GM19025 (cell line): ENCODE measurements around the gene CLTRN.
"Not testable (repeated sequence)": the region's sequence is repeated elsewhere in the genome, so short reads cannot be mapped to it uniquely, and the experiment has no call there.

Experiments used
- ATAC-seq: cut with Tn5 transposase; IDR thresholded peaks from one replicate; pipeline ENCODE4 v1.9.1; 2021; ENCODE audit warnings: mild to moderate bottlenecking, low read depth, moderate library complexity; ENCODE audit not compliant: unreplicated experiment

CLTRN gene

DNA sequence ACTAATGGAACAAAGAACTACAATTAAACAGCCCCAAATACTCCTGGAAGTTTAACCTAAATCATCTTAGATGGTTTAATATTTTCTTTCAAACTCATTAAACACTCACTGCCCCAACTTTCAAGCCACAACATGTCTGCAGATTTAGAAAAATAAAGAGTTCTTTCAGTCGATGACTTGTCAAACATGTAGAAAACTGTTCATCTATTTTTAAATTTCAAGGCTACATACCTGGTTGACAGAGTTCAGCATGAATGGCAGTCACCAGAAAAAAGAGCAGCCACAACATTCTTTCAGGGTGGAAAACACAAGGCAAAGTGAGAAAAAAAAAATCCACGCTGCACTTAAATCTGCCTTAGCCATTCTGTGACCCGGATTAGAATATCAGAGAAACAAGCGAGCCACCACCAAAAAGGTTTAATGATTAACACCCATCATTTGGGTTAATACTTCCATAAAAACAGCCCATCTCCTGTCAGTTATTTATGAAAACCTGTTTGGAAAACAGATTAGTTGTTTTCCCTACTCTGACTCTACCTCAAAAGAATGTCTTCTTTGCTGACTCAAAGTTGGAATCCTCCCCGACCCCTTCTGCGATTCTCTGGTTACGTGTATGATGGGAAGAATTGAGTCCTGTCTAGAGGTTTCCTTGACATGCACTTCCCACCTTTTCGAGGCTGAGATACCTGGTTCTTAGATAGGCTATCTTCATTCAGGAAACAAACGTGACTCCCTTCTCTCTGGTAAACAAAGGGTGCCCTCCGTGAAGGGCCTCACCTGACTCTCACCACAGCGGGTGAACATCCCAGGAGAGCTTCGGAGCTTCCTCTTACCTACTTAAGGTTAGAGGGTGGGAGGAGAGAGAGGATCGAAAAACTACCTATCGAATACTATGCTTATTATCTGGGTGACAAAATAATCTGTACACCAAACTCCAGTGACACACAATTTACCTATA lies at the start of gene CLTRN:
TSS of gene CLTRN (minus strand) at position 319 of the 958 bp plus-strand sequence. CDS start at position 289, 30 bp downstream.
- no peak for ATAC-seq

GRCh38 chrX:15704273-15704672 lies 39.7 kb upstream of the CLTRN start:
- not testable (repeated sequence) for ATAC-seq

DNA sequence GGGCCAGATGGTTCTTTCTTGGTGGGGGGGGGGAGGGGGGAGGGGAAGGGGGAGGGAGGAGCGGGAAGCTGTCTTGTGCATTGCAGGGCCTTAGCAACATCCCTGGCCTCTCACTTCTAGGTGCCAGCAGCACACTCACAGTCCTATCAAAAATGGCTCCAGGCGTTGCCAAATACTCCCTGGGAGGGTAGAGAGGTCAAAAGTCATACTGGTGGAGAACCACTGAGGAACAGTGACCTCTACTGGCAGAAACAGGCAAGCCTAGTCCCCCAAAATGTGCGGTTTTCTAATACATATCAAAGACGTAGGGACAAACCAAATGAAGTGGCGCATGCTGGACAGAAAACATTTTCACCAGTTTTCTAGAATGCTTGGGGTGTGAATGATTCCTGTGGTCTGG lies 39.2 kb upstream of the CLTRN start:
- not testable (repeated sequence) for ATAC-seq

DNA sequence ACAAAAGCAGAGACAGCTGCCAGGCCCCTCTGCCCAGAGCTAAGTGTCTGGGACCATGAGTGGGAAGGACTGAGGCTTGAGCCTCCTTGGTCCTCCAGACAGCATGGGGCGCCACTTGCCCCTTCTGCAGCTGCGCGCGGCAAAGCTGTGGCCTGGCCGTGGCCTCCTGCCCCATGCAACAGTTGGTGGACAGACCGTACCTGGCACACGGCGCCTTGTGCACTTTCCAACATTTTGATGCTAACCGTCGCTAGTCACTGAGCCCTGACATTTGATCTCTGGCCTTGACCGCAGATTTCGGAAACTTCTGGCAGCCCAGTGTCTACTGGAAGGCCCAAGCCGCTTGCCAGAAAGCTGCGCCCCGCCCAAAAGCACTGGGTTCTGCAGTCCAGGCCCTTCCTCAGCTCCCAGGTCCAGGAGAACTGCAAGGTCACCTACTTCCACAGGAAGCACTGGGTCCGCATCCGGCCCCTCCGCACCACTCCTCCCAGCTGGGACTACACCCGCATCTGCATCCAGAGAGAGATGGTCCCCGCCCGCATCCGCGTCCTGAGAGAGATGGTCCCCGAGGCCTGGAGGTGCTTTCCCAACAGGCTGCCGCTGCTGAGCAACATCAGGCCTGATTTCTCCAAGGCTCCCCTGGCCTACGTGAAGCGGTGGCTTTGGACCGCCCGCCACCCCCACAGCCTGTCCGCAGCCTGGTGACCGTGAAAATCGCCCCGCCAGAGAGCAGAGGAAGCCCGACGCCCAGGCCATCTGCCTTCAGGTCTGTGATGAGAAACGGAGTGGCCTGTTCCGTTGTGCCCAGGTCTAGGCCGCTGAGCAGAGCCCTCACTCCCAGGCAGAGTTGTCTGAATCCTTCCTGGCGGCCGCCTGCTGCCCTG lies 38.1 kb upstream of the CLTRN start:
- ATAC-seq = no peak

- no peak for ATAC-seq
Observed at GRCh38 chrX:15696516-15696915, 31.9 kb upstream of the CLTRN start.

DNA sequence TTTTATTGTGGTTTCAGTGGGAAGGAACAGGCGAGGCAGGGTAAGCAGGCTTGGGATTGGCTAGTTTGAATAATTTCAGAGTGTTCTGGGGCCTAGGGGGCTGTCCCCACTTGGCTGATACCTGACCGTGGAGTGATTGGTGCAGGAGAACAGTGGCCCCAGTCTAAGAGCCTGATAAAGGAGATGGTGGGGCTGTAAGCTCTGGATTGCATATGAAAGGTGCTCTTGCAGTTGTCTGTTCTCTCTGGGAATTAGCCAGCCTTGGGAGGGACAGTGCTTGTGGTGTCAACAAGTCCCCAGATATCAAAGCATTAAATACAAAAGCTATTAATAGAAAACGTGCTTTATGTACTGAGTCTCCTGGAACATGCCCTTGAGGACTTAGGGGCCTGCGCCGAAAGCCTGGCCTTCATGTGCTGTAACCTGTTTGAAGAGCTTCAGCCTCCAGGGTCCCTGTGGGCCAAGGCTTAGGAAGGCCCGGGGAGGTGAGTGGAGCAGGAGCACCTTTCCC lies 30.4 kb upstream of the CLTRN start:
- no peak for ATAC-seq

DNA sequence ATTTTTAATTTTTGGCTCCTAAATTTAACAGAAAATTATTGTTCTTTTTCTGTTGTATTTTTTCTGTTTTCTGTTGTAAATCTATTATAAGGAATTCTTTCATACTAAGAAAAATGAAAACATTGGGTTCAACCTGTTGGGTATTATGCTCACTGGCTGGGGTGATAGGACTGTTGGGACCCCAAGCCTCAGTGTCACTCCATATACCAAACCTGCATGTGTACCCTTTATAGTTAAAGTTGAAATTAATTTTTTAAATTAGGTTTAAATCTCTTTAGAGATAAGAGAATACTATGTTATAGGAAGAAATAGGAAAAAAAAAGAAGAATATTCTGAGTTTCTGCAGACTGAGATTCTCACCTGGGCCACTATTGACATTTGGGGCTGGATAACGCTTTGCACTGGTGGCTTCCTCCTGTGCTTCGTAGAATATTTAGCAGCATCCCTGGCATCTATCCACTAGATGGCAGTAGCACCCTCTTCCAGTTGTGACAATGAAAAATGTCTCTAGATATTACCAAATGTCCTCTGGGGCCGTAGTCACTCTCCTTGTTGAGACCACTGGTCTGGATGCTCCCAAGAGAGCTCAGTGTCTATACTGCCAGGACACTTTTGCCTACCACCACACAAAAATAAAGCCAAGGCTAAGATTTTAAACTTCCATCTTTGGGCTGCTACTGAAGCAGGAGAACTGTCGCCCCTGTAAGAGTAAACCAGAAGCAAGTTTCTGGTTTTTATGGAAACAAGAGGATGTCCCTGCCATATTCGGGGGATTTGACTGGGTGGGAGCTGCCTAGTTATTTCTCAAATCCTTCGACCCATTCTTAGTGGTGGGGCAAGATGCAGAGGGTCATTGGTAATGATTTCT lies 22.4 kb upstream of the CLTRN start:
- no peak for ATAC-seq

- no peak for ATAC-seq
Observed at GRCh38 chrX:15683193-15683592, 18.6 kb upstream of the CLTRN start.

DNA sequence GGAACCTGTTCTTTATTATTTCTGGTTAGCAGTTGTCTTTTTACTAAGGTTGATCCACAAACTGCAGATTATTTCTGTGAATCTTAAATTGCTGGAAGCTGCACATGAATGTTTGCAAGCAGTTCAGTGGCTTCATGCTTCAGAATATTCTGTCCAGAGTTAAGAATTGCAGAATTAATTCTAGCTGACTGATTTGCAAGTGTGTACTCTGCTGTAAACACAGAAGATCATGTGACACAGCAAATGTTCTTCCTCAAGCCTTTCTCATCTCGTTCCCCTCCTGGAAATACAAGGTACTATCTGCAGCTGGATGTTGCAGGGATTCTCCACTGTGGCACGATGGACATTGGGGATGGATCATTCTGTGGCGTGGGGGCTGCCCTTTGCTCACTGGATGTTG lies 16.8 kb upstream of the CLTRN start:
- no peak for ATAC-seq

DNA sequence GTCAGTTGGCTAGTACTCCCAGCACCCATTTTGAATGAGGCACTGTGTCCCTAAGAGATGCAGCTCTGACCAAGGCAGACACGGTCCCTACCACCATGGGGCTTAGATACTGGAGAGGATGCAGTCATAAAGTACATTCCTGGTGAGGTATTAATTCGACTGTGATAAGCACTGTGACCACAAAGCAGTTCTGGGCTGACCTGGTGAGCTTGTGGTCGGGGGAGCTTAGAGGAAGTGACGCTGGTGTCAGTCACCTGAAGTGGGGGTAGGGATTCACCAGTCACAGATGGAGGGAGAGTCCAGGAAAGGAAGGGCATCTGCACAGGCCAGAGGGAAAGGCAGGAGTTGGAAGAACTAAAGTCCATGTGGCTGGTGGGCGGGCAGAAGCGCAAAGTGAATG lies 15.8 kb upstream of the CLTRN start:
- no peak for ATAC-seq

GRCh38 chrX:15679246-15679645 lies 14.6 kb upstream of the CLTRN start:
- ATAC-seq = no peak

DNA sequence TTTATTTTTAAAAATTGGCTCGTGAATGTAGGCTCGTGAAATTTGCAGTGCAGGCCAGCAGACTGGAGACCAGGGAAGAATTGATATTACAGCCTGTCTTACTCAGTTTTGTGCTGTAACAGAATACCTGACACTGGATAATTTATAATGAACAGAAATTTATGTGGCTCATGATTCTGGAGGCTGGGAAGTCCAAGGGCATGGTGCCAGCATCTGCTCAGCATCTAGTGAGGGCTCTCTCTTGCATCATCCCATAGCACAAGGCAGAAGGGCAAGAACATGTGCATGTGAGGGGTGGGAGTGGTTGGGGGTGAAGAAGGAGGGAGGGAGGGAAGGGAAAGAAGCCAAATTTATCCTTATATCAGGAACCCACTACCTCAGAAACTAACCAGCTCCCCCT lies 13.7 kb upstream of the CLTRN start:
- ATAC-seq = no peak

- no peak for ATAC-seq
Observed at GRCh38 chrX:15676886-15677285, 12.3 kb upstream of the CLTRN start.

DNA sequence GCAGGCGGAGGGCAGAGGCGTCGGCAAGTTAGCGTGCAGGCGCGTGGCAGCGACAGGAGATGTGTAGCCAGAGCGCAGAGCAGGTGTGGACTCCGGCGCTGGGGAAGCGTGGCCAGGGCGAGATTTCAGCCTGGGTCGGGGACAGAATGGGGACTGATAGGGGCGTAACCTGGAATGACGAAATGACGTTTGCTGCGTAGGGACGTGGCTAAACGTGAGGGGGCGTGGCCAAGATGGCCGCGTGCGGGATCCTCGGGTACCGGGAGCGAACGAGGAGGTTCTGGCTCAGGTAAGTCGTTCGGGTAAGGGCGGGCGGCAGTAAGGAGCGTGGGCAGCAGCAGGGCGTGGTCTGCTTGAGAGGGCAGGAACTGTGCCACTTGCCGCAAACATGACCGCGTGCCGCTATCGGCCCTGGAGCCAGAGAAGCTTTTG lies 10.9 kb upstream of the CLTRN start:
- ATAC-seq = peak; percentile 53

DNA sequence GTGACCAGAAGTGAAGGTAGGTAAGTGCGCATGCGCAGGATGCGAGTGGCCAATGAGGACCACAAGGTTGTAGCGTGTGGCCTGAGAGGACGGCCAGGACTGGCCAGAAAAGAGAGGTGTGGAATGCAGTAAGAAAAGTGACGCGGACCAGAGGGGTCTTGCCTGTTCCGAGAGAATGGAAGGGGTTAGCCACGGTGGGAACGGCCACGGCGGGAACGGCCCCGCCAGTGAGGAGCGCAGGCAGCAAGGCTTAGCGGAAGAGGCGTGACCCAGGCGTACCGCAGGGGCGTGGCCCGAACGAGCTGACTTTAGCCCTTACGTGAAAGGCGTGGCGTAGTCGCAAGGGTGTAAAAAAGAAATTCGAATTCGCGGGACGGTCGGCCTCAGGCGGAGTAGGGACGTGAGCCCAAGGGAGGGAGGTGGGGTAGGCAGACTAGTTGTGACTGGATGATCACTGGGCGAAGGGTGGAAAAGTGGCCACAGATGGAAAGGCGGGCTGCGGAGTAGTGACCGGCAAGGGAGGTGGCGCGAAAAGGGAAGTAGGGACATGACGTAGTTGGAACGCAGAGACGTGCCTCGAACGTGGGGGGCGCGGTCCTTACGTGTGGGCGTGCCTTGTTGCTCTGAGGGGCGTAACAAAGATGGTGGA lies 10.4 kb upstream of the CLTRN start:
- ATAC-seq = peak; percentile 75

DNA sequence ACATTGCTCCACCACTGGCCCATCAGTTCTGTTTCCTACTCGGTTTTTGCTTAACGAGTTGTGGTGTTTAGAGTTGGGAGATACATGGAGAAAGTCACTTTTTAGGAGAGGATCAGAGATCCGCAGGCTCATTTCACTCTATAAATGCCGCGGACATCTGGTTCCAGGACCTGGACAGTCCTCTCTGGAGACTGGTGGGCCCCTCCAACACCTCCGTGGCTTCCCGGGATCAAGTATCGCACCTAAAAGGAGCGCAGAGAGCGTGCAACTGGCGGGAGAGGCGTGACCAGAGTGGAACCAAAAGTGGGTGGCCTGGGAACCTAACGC lies 9.9 kb upstream of the CLTRN start:
- ATAC-seq = no peak

GRCh38 chrX:15673970-15674369 lies 9.4 kb upstream of the CLTRN start:
- ATAC-seq = no peak

- ATAC-seq = no peak
Observed at GRCh38 chrX:15672881-15673280, 8.3 kb upstream of the CLTRN start.

DNA sequence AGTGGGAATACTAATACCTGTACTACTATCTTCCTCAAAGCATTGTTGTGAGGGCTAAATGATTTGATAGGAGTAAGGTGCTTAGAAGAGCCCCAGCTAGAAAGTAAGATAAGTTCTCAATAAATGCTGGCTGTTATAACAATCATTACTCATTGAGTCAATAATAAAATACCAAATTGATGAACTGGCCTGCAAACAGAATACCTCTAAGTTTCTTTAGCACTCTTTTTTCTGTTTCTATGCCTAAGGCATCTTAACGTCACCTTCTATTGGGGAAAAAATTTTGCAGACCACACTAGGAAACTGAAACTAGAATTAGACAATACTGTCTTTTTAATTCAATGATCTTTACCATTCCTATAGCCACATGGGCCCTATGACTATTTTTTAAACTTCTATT lies 1.2 kb downstream of the CLTRN start:
- no peak for ATAC-seq

DNA sequence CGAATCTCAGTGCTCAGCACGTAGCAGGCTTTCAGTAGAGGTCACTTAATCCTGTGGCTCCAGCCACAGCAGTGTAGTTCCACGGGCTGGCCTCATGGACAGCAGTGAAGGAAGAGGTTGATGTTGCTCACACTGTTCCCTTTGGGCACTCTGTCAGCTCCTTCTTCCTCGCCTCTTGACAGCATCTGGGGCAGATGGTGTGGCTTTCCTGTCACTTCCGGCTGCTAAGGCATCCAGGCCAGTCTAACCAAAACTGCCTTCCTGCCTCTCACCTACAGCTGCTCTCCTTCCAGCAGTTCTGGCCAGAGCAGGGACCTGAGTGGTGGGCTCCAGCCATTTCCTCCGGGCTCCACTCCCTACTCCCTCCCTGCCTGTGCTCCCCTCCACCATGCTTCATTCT lies 9.8 kb downstream of the CLTRN start:
- not testable (repeated sequence) for ATAC-seq
